Amygdala (tissue), 56 donors: ENCODE measurements around the gene ELFN1.

Experiments used
- DNase-seq, 56 donors: peaks; one replicate each; lab custom pipeline; 2025; lab: John Stamatoyannopoulos, UW

Gene ELFN1

GRCh38 chr7:1769286-1770200, 99.5 kb downstream of the ELFN1 start:
- no peak for DNase-seq

- no peak for DNase-seq
Observed at GRCh38 chr7:1770331-1770730, 100.3 kb downstream of the ELFN1 start.

GRCh38 chr7:1775389-1775788, 105.3 kb downstream of the ELFN1 start:
- DNase-seq = no peak

GRCh38 chr7:1777122-1777521, 107.0 kb downstream of the ELFN1 start:
- DNase-seq = no peak

GRCh38 chr7:1779445-1779844, 109.4 kb downstream of the ELFN1 start:
- no peak for DNase-seq

- DNase-seq = no peak
Observed at GRCh38 chr7:1781369-1781768, 111.3 kb downstream of the ELFN1 start.

GRCh38 chr7:1785839-1786238, 115.8 kb downstream of the ELFN1 start:
- DNase-seq = no peak

- DNase-seq = no peak
Observed at GRCh38 chr7:1787241-1787640, 117.2 kb downstream of the ELFN1 start.

GRCh38 chr7:1787681-1788235, 117.7 kb downstream of the ELFN1 start:
- DNase-seq = no peak

- DNase-seq = no peak
Observed at GRCh38 chr7:1794888-1795542, 124.9 kb downstream of the ELFN1 start.
